RWPE2 (cell line): ENCODE data around the gene CYP2R1.

Experiments
- ATAC-seq: fragments of 200-7000 bp; cut with Tn5 transposase; 3 replicates; pipeline ENCODE4 v1.9.1; 2021; ENCODE audit warnings: low read depth
- DNase-seq: peaks from one replicate; pipeline ENCODE4 v3.0.0-alpha.2; 2020; ENCODE audit warnings: low spot score
- H3K27ac ChIP-seq: fragments of 450-650 bp; 2 replicates; pipeline ENCODE4 v1.5.1; 2017; ENCODE audit warnings: mild to moderate bottlenecking; ENCODE audit not compliant: poor library complexity, severe bottlenecking
- H3K27me3 ChIP-seq: fragments of 250-450 bp; sonication (Bioruptor Pico); 2 replicates; pipeline ENCODE4 v1.5.1; 2021; ENCODE audit warnings: mild to moderate bottlenecking, moderate library complexity; ENCODE audit not compliant: insufficient read depth, poor library complexity, severe bottlenecking
- H3K36me3 ChIP-seq: fragments of 250-450 bp; sonication (Bioruptor Pico); 2 replicates; pipeline ENCODE4 v1.5.1; 2020; ENCODE audit warnings: low read depth, mild to moderate bottlenecking, moderate library complexity
- H3K4me1 ChIP-seq: fragments of 250-450 bp; sonication (Bioruptor Pico); 2 replicates; pipeline ENCODE4 v1.5.1; 2021; ENCODE audit warnings: mild to moderate bottlenecking, moderate library complexity; ENCODE audit not compliant: insufficient read depth, poor library complexity, severe bottlenecking
- H3K4me3 ChIP-seq: fragments of 250-450 bp; sonication (Bioruptor Pico); 2 replicates; pipeline ENCODE4 v1.5.1; 2021; ENCODE audit warnings: mild to moderate bottlenecking, moderate library complexity; ENCODE audit not compliant: severe bottlenecking
- H3K9me3 ChIP-seq: fragments of 250-450 bp; sonication (Bioruptor Pico); 2 replicates; pipeline ENCODE4 v1.5.1; 2021; ENCODE audit warnings: mild to moderate bottlenecking, moderate library complexity; ENCODE audit not compliant: severe bottlenecking
- TF ChIP-seq, protein P1 (sequence below): fragments of 450-650 bp; IDR thresholded peaks from one replicate; pipeline ENCODE4 v1.5.1; 2017; ENCODE audit warnings: mild to moderate bottlenecking, moderate library complexity; ENCODE audit not compliant: poor library complexity, severe bottlenecking

The CYP2R1 gene

DNA sequence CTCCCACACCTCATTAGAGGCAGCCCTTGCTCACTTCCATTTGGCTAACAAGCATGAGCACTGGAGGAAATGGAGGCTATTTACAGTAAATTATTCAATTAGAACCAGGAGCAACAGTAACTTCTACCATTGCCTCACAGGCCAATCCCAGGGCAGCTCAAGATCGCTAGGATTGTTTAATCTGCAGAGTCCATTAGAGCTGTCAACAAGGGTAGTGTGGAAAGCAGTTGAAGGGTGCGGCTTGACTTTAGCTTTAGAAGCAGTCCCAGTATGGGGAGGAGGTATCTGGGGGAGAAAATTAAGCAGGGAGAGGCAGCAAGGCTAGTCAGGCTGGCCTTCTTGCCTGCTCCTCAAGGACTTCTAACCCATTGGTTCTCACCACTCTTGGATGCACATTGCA is 38.3 kb upstream of the CYP2R1 start:
- TF ChIP-seq, protein P1, sequence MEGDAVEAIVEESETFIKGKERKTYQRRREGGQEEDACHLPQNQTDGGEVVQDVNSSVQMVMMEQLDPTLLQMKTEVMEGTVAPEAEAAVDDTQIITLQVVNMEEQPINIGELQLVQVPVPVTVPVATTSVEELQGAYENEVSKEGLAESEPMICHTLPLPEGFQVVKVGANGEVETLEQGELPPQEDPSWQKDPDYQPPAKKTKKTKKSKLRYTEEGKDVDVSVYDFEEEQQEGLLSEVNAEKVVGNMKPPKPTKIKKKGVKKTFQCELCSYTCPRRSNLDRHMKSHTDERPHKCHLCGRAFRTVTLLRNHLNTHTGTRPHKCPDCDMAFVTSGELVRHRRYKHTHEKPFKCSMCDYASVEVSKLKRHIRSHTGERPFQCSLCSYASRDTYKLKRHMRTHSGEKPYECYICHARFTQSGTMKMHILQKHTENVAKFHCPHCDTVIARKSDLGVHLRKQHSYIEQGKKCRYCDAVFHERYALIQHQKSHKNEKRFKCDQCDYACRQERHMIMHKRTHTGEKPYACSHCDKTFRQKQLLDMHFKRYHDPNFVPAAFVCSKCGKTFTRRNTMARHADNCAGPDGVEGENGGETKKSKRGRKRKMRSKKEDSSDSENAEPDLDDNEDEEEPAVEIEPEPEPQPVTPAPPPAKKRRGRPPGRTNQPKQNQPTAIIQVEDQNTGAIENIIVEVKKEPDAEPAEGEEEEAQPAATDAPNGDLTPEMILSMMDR = no peak
- peaks cover 3% of the 10 kb centered on the region for H3K27me3 ChIP-seq
- H3K4me1 ChIP-seq = no peaks in the 10 kb centered on the region
- no peaks in the 10 kb centered on the region for H3K36me3 ChIP-seq
- no peak overlapping the region for H3K4me3 ChIP-seq
- ATAC-seq (no peak), DNase-seq (no peak)
- no peak overlapping the region for H3K27ac ChIP-seq
- H3K9me3 ChIP-seq = no peaks in the 10 kb centered on the region

DNA sequence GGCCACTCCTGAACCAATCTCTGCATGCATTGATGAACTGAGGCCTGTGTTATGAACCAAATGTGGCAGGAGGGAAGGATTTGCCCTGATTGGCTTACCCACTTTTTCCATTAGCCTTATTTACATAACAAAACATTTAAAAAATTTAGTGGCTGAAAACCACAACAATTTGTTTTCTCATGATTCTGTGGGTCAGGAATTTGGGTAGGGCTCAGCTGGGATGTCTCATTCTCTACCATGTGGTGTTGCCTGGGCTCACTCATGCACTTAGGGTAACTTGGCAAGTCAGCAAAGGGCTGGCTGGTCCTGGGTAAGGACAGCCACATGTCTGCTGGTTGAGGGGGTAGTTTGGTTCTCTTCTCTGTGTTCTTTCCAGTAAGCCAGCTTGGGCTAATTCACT is 35.1 kb upstream of the CYP2R1 start:
- Histone ChIP-seq H3K9me3 (no peaks in the 10 kb centered on the region), H3K36me3 (no peaks in the 10 kb centered on the region), H3K4me1 (no peaks in the 10 kb centered on the region), H3K27ac (no peak overlapping the region), H3K27me3 (no peaks in the 10 kb centered on the region), H3K4me3 (no peak overlapping the region)
- TF ChIP-seq, protein P1 = no peak
- ATAC-seq = peak; percentile 71; the same call in 2 of the 3 replicates
- no peak for DNase-seq

DNA sequence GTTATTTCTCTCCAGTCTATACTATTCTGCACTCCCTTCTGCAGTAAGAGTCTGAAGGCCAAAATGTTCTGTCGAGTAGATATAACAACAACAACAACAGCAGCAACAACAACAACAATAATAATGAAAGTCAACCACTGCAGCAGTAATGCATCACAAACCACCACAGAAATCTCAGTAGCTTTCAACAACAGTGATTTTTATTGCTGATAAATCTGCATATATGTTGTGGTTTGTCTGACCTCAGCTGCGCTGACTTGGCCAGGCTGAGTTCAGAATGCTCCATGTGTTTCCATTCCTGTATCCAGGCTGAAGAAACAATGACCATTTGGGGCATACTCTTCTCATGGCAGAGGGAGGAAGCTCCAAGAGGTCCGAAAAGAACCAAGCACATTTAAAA is 32.3 kb upstream of the CYP2R1 start:
- ATAC-seq (no peak), DNase-seq (no peak)
- Histone ChIP-seq H3K27me3 (no peaks in the 10 kb centered on the region), H3K27ac (no peak overlapping the region), H3K4me3 (no peak overlapping the region), H3K36me3 (no peaks in the 10 kb centered on the region), H3K9me3 (no peaks in the 10 kb centered on the region), H3K4me1 (no peaks in the 10 kb centered on the region)
- TF ChIP-seq, protein P1 = no peak

DNA sequence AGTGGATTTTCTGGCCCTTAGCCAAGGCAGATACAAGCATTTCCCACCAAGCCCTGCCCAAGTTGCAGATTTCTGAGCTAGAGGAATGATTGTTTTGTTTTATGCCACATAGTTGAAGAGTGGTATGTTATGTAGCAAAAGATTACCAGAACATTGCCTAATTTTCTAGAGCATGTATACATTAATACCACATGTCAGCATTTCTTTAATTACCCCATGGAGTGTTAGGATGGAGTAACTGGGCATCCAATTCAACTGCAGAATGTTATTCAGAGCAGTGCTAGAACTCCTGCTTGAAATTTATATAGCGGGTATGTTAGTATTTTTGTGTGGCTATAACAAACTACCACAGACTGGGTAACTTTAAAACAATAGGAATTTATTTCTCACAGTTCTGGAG is 24.4 kb upstream of the CYP2R1 start:
- H3K4me1 ChIP-seq = no peaks in the 10 kb centered on the region
- no peaks in the 10 kb centered on the region for H3K9me3 ChIP-seq
- no peak overlapping the region for H3K27ac ChIP-seq
- H3K36me3 ChIP-seq = no peaks in the 10 kb centered on the region
- H3K4me3 ChIP-seq = no peak overlapping the region
- no peak for DNase-seq
- no peak for ATAC-seq
- peaks cover 11% of the 10 kb centered on the region for H3K27me3 ChIP-seq
- TF ChIP-seq, protein P1 = no peak

DNA sequence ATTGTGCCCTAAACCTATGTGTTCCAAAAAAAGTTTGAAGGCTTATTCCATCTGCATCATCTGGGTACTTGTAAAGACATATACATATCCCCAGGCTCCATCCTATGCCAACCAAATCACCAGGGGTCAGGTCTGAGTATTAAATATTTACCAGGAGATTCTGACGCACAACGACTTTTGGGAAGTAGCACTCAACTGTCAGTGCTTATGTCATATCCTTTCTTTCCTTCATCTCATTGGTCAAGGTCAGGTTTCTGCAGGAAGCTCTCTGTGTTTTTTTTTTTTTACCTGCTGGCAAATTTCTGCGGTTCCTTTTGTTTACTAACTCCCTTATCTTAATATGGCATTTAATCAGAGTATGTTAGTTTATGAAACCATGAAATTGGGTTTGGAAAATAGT is 22.5 kb upstream of the CYP2R1 start:
- no peak for ATAC-seq
- no peaks in the 10 kb centered on the region for H3K4me1 ChIP-seq
- TF ChIP-seq, protein P1 = no peak
- no peaks in the 10 kb centered on the region for H3K9me3 ChIP-seq
- peaks cover 16% of the 10 kb centered on the region for H3K27me3 ChIP-seq
- no peak for DNase-seq
- no peak overlapping the region for H3K4me3 ChIP-seq
- H3K27ac ChIP-seq = no peak overlapping the region
- H3K36me3 ChIP-seq = no peaks in the 10 kb centered on the region
